Activated naive CD4-positive, alpha-beta T cell treated with anti-CD3 and anti-CD28 coated beads for 36 hours (primary cell): ENCODE data around the gene DFFB. TPM values are rescaled to one million over a fixed set of nuclear protein-coding genes. Genes with fewer than 3 reads are reported as not detected.

Experiments
- CTCF ChIA-PET: fragments of 350-600 bp; sonication (Branson Sonifier 250); formaldehyde crosslinking; loops from one replicate; lab custom pipeline; 2021; ENCODE audit warnings: antibody characterized with exemption; lab: Charles Lee
- DNase-seq: peaks from one replicate; pipeline ENCODE4 v3.0.0-alpha.2; 2020
- H3K27ac Mint-ChIP-seq: one replicate; pipeline ENCODE4 v1.8.0; 2021; ENCODE audit warnings: mild to moderate bottlenecking, mixed read lengths
- H3K27me3 Mint-ChIP-seq: one replicate; pipeline ENCODE4 v1.8.0; 2021; ENCODE audit warnings: low read depth, mixed read lengths
- H3K36me3 Mint-ChIP-seq: one replicate; pipeline ENCODE4 v1.8.0; 2021; ENCODE audit warnings: low read depth, mixed read lengths
- H3K4me1 Mint-ChIP-seq: one replicate; pipeline ENCODE4 v1.8.0; 2021; ENCODE audit warnings: low read depth, mixed read lengths
- H3K4me3 Mint-ChIP-seq: one replicate; pipeline ENCODE4 v1.8.0; 2021; ENCODE audit warnings: mild to moderate bottlenecking, moderate library complexity, mixed read lengths
- H3K9me3 Mint-ChIP-seq: one replicate; pipeline ENCODE4 v1.8.0; 2021; ENCODE audit warnings: mixed read lengths
- intact Hi-C: fragments of 100-400 bp; cut with micrococcal nuclease; formaldehyde crosslinking; loops from one replicate; pipeline ENCODE4 v1.15.1; 2023
- total RNA-seq, 2 experiments: library from RNA; stranded (reverse); gene quantifications; one replicate each; pipeline ENCODE4 v1.2.3, GENCODE V29; 2021

DFFB gene
- total RNA-seq, 2 experiments from 2014 or later, result 6.3 to 6.5 TPM

DNA sequence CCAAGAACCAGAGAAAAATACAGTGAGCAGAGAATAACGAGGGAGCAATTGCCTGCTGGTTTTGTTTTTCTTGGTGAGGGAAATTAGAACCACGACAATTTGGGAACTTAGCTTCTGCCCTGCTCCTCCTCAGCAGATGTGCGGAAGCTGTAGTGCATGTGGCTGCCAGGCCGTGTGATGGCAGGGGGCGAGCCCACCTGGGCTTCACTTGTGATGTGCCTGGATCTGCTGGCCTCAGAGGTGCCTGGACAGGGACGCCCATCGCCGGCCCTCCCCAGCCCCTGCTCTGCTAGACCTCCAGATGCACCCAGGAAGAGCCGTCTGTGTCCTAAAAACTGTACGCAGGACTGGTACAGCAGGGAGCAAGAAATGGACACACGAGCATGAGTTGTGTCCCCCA, 71.3 kb downstream of the DFFB start:
- Mint-ChIP-seq H3K36me3 (no peaks in the 10 kb centered on the region), H3K4me1 (no peaks in the 10 kb centered on the region), H3K9me3 (peaks cover 6% of the 10 kb centered on the region), H3K27me3 (no peaks in the 10 kb centered on the region), H3K27ac (no peak overlapping the region), H3K4me3 (no peak overlapping the region)
- intact Hi-C loops, result no loop called here
- DNase-seq, result no peak
- CTCF ChIA-PET, result no interaction called here

DNA sequence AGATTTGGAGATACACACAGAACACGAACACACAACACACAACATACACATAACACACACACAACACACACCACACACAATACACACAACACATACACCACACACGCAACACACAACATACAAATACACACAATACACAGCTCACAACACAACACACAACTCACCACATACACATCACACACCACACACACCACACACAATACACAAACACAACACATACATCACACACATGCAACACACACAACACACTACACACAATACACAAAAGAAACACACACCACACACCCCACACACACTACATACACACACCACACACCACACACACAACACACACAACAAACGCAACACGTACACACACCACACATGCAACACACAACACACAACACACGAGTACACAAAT, 71.8 kb downstream of the DFFB start:
- Mint-ChIP-seq H3K27me3 (peaks cover 2% of the 10 kb centered on the region), H3K27ac (no peak overlapping the region), H3K9me3 (peaks cover 6% of the 10 kb centered on the region), H3K4me3 (no peak overlapping the region), H3K36me3 (no peaks in the 10 kb centered on the region), H3K4me1 (no peaks in the 10 kb centered on the region)
- no peak for DNase-seq
- intact Hi-C loops, result no loop called here
- CTCF ChIA-PET, result no interaction called here

DNA sequence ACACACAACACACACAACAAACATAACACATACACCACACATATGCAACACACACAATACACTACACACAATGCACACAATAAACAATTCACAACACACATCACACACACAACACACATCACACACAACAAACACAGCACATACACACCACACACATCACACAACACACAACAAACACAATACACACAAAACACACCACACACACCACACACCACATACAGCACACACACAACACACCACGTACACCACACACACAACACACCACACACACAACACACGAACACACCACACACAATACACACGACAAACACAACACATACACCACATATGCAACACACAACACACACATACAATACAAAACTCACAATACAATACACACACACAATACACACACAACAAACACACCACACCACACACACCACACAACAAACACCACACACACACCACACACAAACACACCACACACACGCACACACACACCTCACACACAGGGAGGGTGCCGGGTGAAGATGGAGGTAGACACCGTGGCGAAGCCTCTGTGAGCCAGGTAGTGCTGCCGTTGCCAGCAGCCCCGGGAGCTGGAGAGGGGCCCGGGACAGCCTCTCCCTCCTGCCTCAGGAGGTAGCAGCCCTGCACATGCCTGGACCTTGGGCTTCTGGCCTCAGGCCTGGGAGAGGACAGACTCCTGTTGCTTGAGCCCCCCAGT, 73.2 kb downstream of the DFFB start:
- DNase-seq, result no peak
- CTCF ChIA-PET, result no interaction called here
- no peaks in the 10 kb centered on the region for H3K4me1 Mint-ChIP-seq
- peaks cover 2% of the 10 kb centered on the region for H3K27me3 Mint-ChIP-seq
- no peak overlapping the region for H3K27ac Mint-ChIP-seq
- H3K4me3 Mint-ChIP-seq, result no peak overlapping the region
- intact Hi-C loops, result no loop called here
- peaks cover 6% of the 10 kb centered on the region for H3K9me3 Mint-ChIP-seq
- no peaks in the 10 kb centered on the region for H3K36me3 Mint-ChIP-seq

DNA sequence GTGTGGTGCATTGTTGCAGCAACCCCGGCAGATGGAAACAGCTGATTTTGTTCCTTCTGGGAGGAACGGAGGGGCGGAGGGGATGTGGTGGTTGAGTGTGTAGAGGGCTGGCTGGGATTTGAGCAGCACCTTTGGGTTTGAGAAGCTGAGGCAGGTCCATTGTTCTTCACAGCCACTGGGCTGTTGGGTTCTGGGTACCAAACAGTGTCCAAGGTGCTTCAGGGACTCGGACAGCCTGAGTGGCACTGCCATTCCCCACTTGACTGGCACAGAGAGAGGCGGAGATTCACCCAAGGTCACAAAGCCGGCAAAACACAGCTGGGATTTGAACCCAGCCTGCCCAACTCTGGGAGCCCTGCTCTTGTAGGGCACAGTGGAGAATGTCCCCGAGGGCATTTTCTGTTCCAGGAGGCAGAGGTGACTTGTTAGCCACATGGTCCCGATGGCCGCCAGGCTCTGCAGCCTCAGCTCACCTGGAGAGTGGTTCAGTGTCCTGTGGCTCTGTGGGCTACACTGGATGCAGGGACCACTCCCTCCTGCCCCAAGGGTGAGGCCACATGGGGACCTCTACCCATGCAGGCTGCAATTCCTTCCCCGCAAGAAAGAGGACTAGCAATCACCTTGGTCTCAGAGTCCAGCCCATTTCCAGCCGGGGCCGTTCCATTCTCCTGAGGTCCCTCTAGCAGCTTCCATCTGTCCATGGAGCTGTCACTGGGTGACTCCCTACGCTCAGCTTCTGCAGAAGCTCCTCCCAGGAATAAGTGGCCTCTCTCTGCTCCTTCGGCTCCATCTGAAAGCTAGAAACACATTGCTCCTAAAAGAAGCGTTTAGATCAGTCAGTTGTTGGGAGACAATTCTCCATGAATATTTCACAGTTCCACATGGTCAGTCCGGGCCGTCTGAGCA, 74.0 kb downstream of the DFFB start:
- CTCF ChIA-PET, result no interaction called here
- H3K9me3 Mint-ChIP-seq, result peaks cover 6% of the 10 kb centered on the region
- H3K27ac Mint-ChIP-seq, result no peak overlapping the region
- intact Hi-C loops, result no loop called here
- no peak overlapping the region for H3K4me3 Mint-ChIP-seq
- DNase-seq, result no peak
- peaks cover 2% of the 10 kb centered on the region for H3K27me3 Mint-ChIP-seq
- no peaks in the 10 kb centered on the region for H3K36me3 Mint-ChIP-seq
- no peaks in the 10 kb centered on the region for H3K4me1 Mint-ChIP-seq

DNA sequence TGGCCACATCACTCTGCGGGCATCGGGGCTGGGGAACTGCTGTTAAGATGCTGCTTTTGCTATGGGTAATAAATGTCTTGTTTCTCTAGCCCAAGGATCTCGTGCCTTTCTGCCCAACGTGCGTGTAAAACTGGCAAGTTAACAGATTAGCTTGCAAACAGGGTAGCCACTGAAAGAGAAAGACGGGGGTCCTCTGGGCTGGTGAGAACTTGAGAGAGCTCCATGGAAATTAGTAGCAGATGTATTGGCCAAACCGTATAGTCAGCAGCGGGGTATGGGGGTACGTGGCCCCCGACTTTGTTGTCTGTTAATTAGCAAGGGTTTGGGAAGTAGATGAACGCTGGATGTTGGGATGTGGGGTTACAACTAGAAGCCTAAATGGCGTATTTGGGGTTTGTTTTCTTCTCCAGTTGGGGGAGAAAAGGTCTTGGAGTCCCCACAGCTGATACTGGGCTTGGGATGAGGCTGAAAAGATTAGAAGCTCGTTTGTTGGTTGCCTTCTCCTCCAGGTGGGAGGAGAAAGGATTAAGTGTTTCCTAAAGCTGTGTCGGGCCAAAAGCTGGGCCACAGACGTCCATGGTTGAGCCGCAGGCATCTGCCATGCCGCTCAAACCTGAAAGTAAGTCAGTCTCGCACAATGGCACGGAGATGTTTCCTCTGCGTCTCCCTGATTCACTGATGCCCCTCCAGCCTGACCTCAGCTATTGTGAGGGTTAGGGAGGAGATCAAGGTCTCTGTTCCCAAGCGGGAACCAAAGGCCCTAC, 75.1 kb downstream of the DFFB start:
- Mint-ChIP-seq H3K9me3 (peaks cover 10% of the 10 kb centered on the region), H3K27ac (no peak overlapping the region), H3K36me3 (no peaks in the 10 kb centered on the region), H3K4me1 (no peaks in the 10 kb centered on the region), H3K4me3 (no peak overlapping the region), H3K27me3 (peaks cover 2% of the 10 kb centered on the region)
- DNase-seq, result no peak
- intact Hi-C loops, result no loop called here
- CTCF ChIA-PET, result no interaction called here

Other genes starting within 250 kb of the DFFB start
- gene MEGF6, start 246.0 kb upstream of the DFFB start, total RNA-seq, result 1 to 10 TPM; 5.8 to 5.9 TPM
- 1 to 10 TPM; 6.8 TPM for gene TPRG1L, start 232.5 kb upstream of the DFFB start, total RNA-seq
- gene WRAP73, start 207.4 kb upstream of the DFFB start, total RNA-seq, result 10 to 100 TPM; 32.4 to 35.4 TPM
- gene TP73, start 205.0 kb upstream of the DFFB start, total RNA-seq, result under 1 TPM; 0.20 to 0.43 TPM
- gene CCDC27, start 105.0 kb upstream of the DFFB start, total RNA-seq, result not detected
- 1 to 10 TPM in 1 of 2 experiments, under 1 TPM in 1; 0.83 to 2.0 TPM for gene SMIM1, start 84.7 kb upstream of the DFFB start, total RNA-seq
- gene LRRC47, start 61.0 kb upstream of the DFFB start, total RNA-seq, result 10 to 100 TPM; 22.0 to 23.9 TPM
- 10 to 100 TPM; 25.4 to 27.3 TPM for gene CEP104, start 265 bp upstream of the DFFB start, total RNA-seq
- gene C1orf174, start 42.8 kb downstream of the DFFB start, total RNA-seq, result 10 to 100 TPM; 29.5 to 30.6 TPM